OCI-LY3 (cell line): Measurements from ENCODE around the gene DCTN5.

Experiments used
- H2AFZ ChIP-seq: fragments of 200-600, 300-600 bp; shearing (Covaris generic); 2 replicates; pipeline ENCODE4 v1.6.0; 2014; ENCODE audit warnings: antibody characterized with exemption, low read depth, low read length
- H3K27ac ChIP-seq: fragments of 200-600, 300-600 bp; sonication (generic); 2 replicates; pipeline ENCODE4 v1.5.1; 2014; ENCODE audit warnings: mild to moderate bottlenecking, low read length, moderate library complexity, mixed read lengths
- H3K27me3 ChIP-seq: fragments of 200-600, 300-600 bp; sonication (generic); 2 replicates; pipeline ENCODE4 v1.6.1; 2014; ENCODE audit warnings: low read depth, low read length, mixed read lengths
- H3K36me3 ChIP-seq: fragments of 200-600, 300-600 bp; sonication (generic); replicated peaks from 2 replicates; pipeline ENCODE3; 2014; ENCODE audit warnings: low read depth, low read length, mixed read lengths
- H3K4me1 ChIP-seq: fragments of 300-600, 200-600 bp; sonication (generic); 2 replicates; pipeline ENCODE4 v1.6.1; 2014; ENCODE audit warnings: low read length, mixed read lengths
- H3K4me2 ChIP-seq: fragments of 200-600, 300-600 bp; sonication (generic); 2 replicates; pipeline ENCODE4 v1.6.1; 2014; ENCODE audit warnings: low read length, mixed read lengths
- H3K4me3 ChIP-seq: fragments of 300-600, 200-600 bp; sonication (generic); 2 replicates; pipeline ENCODE4 v1.5.1; 2014; ENCODE audit warnings: antibody characterized with exemption, mild to moderate bottlenecking, low read length, moderate library complexity
- H3K79me2 ChIP-seq: fragments of 300-600, 200-600 bp; shearing (Covaris generic); 2 replicates; pipeline ENCODE4 v1.6.1; 2014; ENCODE audit warnings: mild to moderate bottlenecking, low read length, mixed read lengths
- H3K9ac ChIP-seq: fragments of 300-600, 200-600 bp; shearing (Covaris generic); 2 replicates; pipeline ENCODE4 v1.6.0; 2014; ENCODE audit warnings: mild to moderate bottlenecking, low read length, moderate library complexity
- H3K9me3 ChIP-seq: fragments of 200-600, 300-600 bp; shearing (Covaris generic); 2 replicates; pipeline ENCODE4 v1.6.1; 2014; ENCODE audit warnings: low read length, mixed read lengths; ENCODE audit not compliant: insufficient read depth
- H4K20me1 ChIP-seq: fragments of 200-600, 300-600 bp; sonication (generic); 2 replicates; pipeline ENCODE4 v1.6.1; 2016; ENCODE audit warnings: low read length, mixed read lengths; ENCODE audit not compliant: insufficient read depth
- CTCF ChIP-seq: fragments of 200-600, 300-600 bp; sonication (generic); IDR thresholded peaks from 2 replicates; pipeline ENCODE4 v1.5.1; 2014; ENCODE audit warnings: antibody characterized with exemption, low read length, low read depth
- EZH2phosphoT487 ChIP-seq: fragments of 200-600 bp; shearing (Covaris generic); IDR thresholded peaks from 2 replicates; pipeline ENCODE4 v1.6.1; 2018; ENCODE audit warnings: antibody characterized with exemption, mixed run types, low read depth

Gene DCTN5

GRCh38 chr16:23683487-23683886 is 42.2 kb downstream of the DCTN5 start:
- Histone ChIP-seq H3K9me3 (no peaks in the 10 kb centered on the region), H3K27me3 (no peaks in the 10 kb centered on the region), H3K4me3 (no peak overlapping the region), H3K4me2 (no peak overlapping the region), H3K27ac (no peak overlapping the region), H3K4me1 (peaks cover 14% of the 10 kb centered on the region), H3K79me2 (peaks cover 48% of the 10 kb centered on the region), H3K36me3 (peaks cover 69% of the 10 kb centered on the region), H3K9ac (no peak overlapping the region), H4K20me1 (peaks cover 51% of the 10 kb centered on the region), H2AFZ (no peak overlapping the region)
- no peak for TF ChIP-seq EZH2phosphoT487
- TF ChIP-seq CTCF = no peak

GRCh38 chr16:23687034-23687808 is 46.0 kb downstream of the DCTN5 start:
- Histone ChIP-seq H3K4me1 (no peaks in the 10 kb centered on the region), H4K20me1 (peaks cover 31% of the 10 kb centered on the region), H3K9me3 (no peaks in the 10 kb centered on the region), H3K9ac (no peak overlapping the region), H3K36me3 (peaks cover 70% of the 10 kb centered on the region), H3K27me3 (no peaks in the 10 kb centered on the region), H3K4me3 (no peak overlapping the region), H2AFZ (no peak overlapping the region), H3K4me2 (no peak overlapping the region), H3K79me2 (peaks cover 12% of the 10 kb centered on the region), H3K27ac (no peak overlapping the region)
- TF ChIP-seq CTCF (no peak), EZH2phosphoT487 (no peak)

- Histone ChIP-seq H3K4me3 (no peak overlapping the region), H3K4me1 (no peaks in the 10 kb centered on the region), H3K79me2 (no peaks in the 10 kb centered on the region; the same call in 1 of the 2 replicates), H3K9ac (no peak overlapping the region), H3K27ac (no peak overlapping the region), H2AFZ (no peak overlapping the region), H3K36me3 (peaks cover 55% of the 10 kb centered on the region), H3K4me2 (no peak overlapping the region), H3K27me3 (no peaks in the 10 kb centered on the region), H4K20me1 (peaks cover 19% of the 10 kb centered on the region), H3K9me3 (no peaks in the 10 kb centered on the region)
- TF ChIP-seq EZH2phosphoT487 (no peak), CTCF (no peak)
Measured at GRCh38 chr16:23689442-23690187, 48.3 kb downstream of the DCTN5 start.

GRCh38 chr16:23690771-23691482 is 49.7 kb downstream of the DCTN5 start:
- Histone ChIP-seq H3K4me2 (no peak overlapping the region), H3K9ac (no peak overlapping the region), H4K20me1 (peaks cover 19% of the 10 kb centered on the region), H2AFZ (no peak overlapping the region), H3K4me3 (no peak overlapping the region), H3K79me2 (no peaks in the 10 kb centered on the region), H3K9me3 (no peaks in the 10 kb centered on the region), H3K4me1 (no peaks in the 10 kb centered on the region), H3K36me3 (peaks cover 52% of the 10 kb centered on the region), H3K27me3 (no peaks in the 10 kb centered on the region), H3K27ac (no peak overlapping the region)
- TF ChIP-seq CTCF = no peak
- TF ChIP-seq EZH2phosphoT487 = no peak
